Type B pancreatic cell (in vitro differentiated cells): ENCODE results near the gene SLC7A1. TPM values are rescaled to one million over a fixed set of nuclear protein-coding genes. Genes with fewer than 3 reads are reported as not detected.
A peak's percentile ranks its signal among the peaks of the same experiment; 100 is the strongest.

Experiments used
- DNase-seq: peaks from one replicate; pipeline ENCODE4 v3.0.0; 2021; ENCODE audit warnings: mixed read lengths; ENCODE audit not compliant: unreplicated experiment; ENCODE audit errors: extremely low spot score
- H3K27ac Mint-ChIP-seq: 2 replicates; pipeline ENCODE4 v1.8.0; 2021; ENCODE audit warnings: mild to moderate bottlenecking, mixed read lengths
- H3K27me3 Mint-ChIP-seq: 2 replicates; pipeline ENCODE4 v1.8.0; 2021; ENCODE audit warnings: mixed read lengths
- H3K36me3 Mint-ChIP-seq: 2 replicates; pipeline ENCODE4 v1.8.0; 2021; ENCODE audit warnings: mixed read lengths
- H3K4me1 Mint-ChIP-seq: one replicate; pipeline ENCODE4 v1.8.0; 2021; ENCODE audit warnings: mixed read lengths; ENCODE audit not compliant: unreplicated experiment
- H3K4me3 Mint-ChIP-seq: 2 replicates; pipeline ENCODE4 v1.8.0; 2021; ENCODE audit warnings: mild to moderate bottlenecking, mixed read lengths
- H3K9me3 Mint-ChIP-seq: 2 replicates; pipeline ENCODE4 v1.8.0; 2021; ENCODE audit warnings: mixed read lengths
- total RNA-seq: library from RNA; stranded (reverse); gene quantifications from 2 replicates; pipeline ENCODE4 v1.2.1, GENCODE V29; 2021; ENCODE audit warnings: low replicate concordance
- TF ChIP-seq, protein P1 (sequence below): fragments of 200-600 bp; sonication (generic); conservative IDR thresholded peaks from 2 replicates; pipeline ENCODE4 v1.5.0; 2021; ENCODE audit warnings: antibody characterized with exemption, mild to moderate bottlenecking

SLC7A1 gene
- total RNA-seq, 1 donor from 2014 or later, result 42.1 TPM

DNA sequence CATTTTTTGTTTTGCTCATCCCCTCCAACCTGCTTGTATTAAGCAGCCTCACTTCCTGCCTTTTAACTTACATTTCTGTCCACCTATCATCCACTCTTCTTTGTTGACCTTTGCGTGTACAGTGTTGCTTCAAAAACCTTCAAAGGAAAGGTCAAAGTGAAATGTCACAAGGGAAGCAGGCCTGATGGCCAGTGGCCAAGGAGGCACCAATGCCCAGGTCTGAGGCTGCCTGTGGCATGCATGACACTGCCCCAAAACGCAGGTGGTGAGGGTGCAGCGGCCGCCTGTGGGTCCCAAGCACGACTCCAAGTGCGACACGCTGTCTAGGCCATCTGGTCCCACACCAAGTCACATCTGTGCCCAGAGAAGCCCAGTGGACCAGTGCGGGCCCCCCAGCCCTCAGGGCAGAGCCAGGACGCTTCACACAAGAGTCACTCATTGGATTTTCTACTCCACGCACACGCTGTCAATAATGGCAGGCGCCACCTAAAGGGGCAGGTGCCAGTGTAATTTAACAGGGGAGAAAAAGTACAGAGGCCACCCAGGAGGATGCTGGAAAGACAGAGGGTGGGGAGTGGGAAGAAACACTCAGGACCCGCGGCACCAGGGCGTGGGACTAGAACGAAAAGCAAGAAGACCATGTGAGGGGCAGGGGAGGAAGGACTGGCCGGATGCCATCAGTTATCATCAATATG is 23.5 kb downstream of the SLC7A1 start:
- Mint-ChIP-seq H3K4me1 (peaks cover 45% of the 10 kb centered on the region), H3K9me3 (no peaks in the 10 kb centered on the region), H3K27me3 (no peaks in the 10 kb centered on the region), H3K36me3 (no peaks in the 10 kb centered on the region), H3K4me3 (no peak overlapping the region), H3K27ac (no peak overlapping the region)
- no peak for DNase-seq
- TF ChIP-seq, protein P1, sequence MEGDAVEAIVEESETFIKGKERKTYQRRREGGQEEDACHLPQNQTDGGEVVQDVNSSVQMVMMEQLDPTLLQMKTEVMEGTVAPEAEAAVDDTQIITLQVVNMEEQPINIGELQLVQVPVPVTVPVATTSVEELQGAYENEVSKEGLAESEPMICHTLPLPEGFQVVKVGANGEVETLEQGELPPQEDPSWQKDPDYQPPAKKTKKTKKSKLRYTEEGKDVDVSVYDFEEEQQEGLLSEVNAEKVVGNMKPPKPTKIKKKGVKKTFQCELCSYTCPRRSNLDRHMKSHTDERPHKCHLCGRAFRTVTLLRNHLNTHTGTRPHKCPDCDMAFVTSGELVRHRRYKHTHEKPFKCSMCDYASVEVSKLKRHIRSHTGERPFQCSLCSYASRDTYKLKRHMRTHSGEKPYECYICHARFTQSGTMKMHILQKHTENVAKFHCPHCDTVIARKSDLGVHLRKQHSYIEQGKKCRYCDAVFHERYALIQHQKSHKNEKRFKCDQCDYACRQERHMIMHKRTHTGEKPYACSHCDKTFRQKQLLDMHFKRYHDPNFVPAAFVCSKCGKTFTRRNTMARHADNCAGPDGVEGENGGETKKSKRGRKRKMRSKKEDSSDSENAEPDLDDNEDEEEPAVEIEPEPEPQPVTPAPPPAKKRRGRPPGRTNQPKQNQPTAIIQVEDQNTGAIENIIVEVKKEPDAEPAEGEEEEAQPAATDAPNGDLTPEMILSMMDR, result no peak

DNA sequence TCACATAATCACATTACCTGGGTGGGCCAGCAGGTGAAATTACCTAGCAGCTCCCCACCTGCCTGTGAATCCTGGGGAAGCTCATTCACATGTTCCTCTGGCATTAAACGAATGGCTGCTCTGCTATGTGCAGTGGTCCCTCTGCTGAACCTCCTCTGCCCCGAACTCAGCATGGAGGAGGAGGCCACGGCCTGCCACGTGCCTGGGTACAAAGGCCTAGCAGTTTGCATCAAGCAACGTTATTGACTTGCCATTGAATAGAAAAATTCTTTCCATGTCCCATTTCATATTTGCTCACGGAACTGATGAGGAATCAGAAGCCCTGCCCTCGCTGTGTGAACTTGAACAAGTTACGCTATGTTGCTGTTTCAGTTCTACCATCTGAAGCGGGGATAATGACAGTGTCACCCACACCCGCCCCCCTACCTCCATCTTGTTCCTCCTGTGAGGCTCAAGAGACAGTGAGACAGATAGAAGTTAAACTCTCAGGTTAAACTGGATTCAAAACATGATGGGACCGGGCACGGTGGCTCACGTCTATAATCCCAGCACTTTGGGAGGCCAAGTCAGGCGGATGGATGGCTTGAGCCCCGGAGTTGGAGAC is 25.3 kb downstream of the SLC7A1 start:
- DNase-seq, result no peak
- TF ChIP-seq, protein P1, result no peak
- peak overlapping the region; percentile 43 for H3K27ac Mint-ChIP-seq
- no peaks in the 10 kb centered on the region for H3K27me3 Mint-ChIP-seq
- H3K36me3 Mint-ChIP-seq, result no peaks in the 10 kb centered on the region
- no peak overlapping the region for H3K4me3 Mint-ChIP-seq
- H3K9me3 Mint-ChIP-seq, result no peaks in the 10 kb centered on the region
- peaks cover 50% of the 10 kb centered on the region for H3K4me1 Mint-ChIP-seq

DNA sequence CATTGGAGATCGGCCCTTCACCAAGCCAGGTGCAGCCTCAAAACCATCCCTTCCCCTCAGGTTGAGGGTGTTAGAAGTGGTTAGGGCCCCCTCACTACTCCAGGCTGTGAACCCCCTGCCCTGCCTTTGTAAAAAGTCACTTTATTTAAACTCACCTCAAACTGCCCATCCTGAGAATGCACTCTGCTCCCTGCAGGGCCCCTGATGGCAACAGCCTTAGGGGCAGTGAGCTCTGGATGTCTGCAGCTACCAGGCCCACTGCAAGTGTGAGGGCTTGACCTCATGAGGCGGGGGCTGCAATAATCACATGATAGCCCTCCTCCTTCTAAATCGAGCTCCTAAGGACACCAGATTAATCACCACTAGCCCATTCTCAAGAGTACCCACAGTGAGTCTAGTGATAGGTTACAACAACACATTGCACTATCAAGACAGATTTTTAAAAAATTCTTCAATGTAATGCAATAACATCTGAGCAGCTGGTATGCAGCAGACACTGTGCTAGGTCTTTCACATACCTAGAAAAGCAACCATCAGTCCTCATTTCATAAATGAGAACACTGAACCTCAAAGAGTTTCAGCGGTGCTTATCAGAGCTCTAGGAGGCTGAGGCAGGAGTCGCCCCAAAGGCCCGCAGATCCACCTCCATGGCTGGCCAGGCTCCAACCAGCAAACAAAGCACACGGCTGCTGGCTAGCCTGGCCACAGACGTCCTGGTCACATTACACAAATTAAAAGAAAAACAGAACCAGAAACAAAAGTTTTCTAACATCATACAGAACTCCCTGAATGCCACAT is 26.0 kb downstream of the SLC7A1 start:
- no peaks in the 10 kb centered on the region for H3K36me3 Mint-ChIP-seq
- TF ChIP-seq, protein P1, result no peak
- no peak for DNase-seq
- H3K4me3 Mint-ChIP-seq, result no peak overlapping the region
- H3K9me3 Mint-ChIP-seq, result no peaks in the 10 kb centered on the region
- no peaks in the 10 kb centered on the region for H3K27me3 Mint-ChIP-seq
- peaks cover 55% of the 10 kb centered on the region for H3K4me1 Mint-ChIP-seq
- H3K27ac Mint-ChIP-seq, result no peak overlapping the region

DNA sequence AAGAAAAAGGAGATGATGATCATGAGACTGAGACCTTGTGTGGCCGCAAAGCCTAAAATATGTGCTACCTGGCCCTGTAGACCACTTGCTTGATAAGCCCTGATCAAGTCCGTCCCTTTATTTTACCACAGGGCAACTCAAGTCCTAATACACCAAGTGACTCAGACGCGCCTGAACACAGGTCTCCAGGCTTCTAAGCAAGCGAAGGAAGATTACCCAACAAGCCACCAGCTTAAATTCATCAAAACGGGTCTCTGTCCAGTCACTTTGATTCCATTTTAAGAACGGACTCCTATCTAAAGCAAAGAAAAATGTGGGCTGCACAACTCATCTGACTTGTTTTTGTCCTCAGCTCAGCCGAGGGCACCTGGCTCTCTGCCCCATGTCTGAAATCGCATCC is 26.8 kb downstream of the SLC7A1 start:
- Mint-ChIP-seq H3K4me1 (peaks cover 53% of the 10 kb centered on the region), H3K27ac (no peak overlapping the region)
- no peak for DNase-seq

DNA sequence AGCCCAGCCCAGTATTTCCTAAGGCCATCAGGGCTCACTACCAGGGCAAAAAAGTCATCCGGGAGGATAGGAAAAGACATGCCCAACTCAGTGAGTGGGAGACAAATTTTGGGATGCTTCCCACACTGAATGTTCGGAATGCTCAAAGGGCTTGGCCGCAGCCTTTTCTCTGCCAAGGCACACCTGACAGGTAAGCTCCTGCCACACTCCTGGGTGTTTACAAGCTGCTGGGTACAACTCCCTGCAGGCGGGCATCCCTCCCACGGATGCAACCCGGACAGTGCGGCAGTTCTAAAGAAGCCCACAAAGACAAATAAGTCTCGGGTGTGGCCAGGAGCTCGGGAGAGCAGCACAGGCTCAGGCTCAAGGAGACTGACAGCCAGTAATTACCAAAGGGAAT is 28.1 kb downstream of the SLC7A1 start:
- Mint-ChIP-seq H3K27ac (no peak overlapping the region), H3K4me3 (no peak overlapping the region), H3K36me3 (no peaks in the 10 kb centered on the region), H3K9me3 (no peaks in the 10 kb centered on the region), H3K27me3 (no peaks in the 10 kb centered on the region), H3K4me1 (peaks cover 42% of the 10 kb centered on the region)
- DNase-seq, result no peak
- TF ChIP-seq, protein P1, result no peak

More for the DNA sequence above, 26.8 kb downstream of the SLC7A1 start:
- TF ChIP-seq, protein P1, result no peak
- no peak overlapping the region for H3K4me3 Mint-ChIP-seq
- no peaks in the 10 kb centered on the region for H3K9me3 Mint-ChIP-seq
- H3K27me3 Mint-ChIP-seq, result no peaks in the 10 kb centered on the region
- no peaks in the 10 kb centered on the region for H3K36me3 Mint-ChIP-seq
